PC-9 (cell line): ENCODE results near the gene HNRNPA2B1.

Experiments
- CTCF ChIP-seq: fragments of 200-600 bp; sonication (generic); conservative IDR thresholded peaks from 2 replicates; pipeline ENCODE4 v1.6.1; 2017; ENCODE audit warnings: mixed run types, antibody characterized with exemption, mild to moderate bottlenecking, moderate library complexity
- EZH2 ChIP-seq: fragments of 200-600 bp; sonication (generic); IDR thresholded peaks from 2 replicates; pipeline ENCODE4 v1.8.0; 2017; ENCODE audit warnings: antibody characterized with exemption, low read depth

DNA sequence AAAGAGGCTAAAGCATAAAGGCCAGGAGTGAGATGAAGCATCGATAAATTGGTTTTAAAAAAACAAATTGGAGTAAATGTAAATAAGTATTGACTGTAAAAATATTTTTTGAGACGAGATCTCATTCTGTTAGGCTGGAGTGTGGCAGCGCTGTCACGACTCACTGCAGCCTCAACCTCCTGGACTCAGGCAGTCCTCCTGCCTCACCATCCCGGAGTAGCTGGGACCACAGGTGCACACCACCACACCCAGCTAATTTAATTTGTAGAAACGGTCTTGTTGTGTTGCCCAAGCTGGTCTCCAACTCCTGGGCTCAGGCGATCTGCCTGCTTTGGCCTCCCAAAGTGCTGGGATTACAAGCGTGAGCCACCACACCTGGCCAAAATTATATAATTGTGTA, 17.8 kb downstream of the HNRNPA2B1 start:
- no peak for TF ChIP-seq CTCF
- no peak for TF ChIP-seq EZH2
